Keratinocyte (primary cell): Measurements from ENCODE around the gene THOC1. TPM values are rescaled to one million over a fixed set of nuclear protein-coding genes. Genes with fewer than 3 reads are reported as not detected.

ENCODE experiments used
- DNase-seq: peaks from one replicate; pipeline ENCODE4 v3.0.0-alpha.2; 2011; ENCODE audit warnings: low read depth, missing footprints, low spot score
- FAIRE-seq: peaks from 2 replicates; lab custom pipeline; 2011; peaks lifted over from hg19 to GRCh38; lab: Jason Lieb, UNC
- H2AFZ ChIP-seq: 2 replicates; pipeline ENCODE4 v1.6.0; 2012; ENCODE audit warnings: low read length, control low read depth, inconsistent platforms; ENCODE audit not compliant: control insufficient read depth
- H3K27ac ChIP-seq: 2 replicates; pipeline ENCODE4 v1.5.1; 2011; ENCODE audit warnings: low read length; ENCODE audit not compliant: control insufficient read depth, insufficient read depth
- H3K27me3 ChIP-seq: 3 replicates; pipeline ENCODE4 v1.6.0; 2011; ENCODE audit warnings: low read length; ENCODE audit not compliant: control insufficient read depth, insufficient read depth; ENCODE audit errors: extremely low read depth
- H3K36me3 ChIP-seq, 2 experiments: 2 replicates in 1 of 2; 3 replicates in 1 of 2; pipeline ENCODE4 v1.5.1; 2011; ENCODE audit warnings: low read length in 2 of 2, mild to moderate bottlenecking in 1 of 2; ENCODE audit not compliant: control insufficient read depth in 2 of 2, insufficient read depth in 2 of 2; ENCODE audit errors: extremely low read depth in 1 of 2
- H3K4me1 ChIP-seq: 3 replicates; pipeline ENCODE4 v1.5.1; 2011; ENCODE audit warnings: low read length; ENCODE audit not compliant: control insufficient read depth, insufficient read depth; ENCODE audit errors: extremely low read depth
- H3K4me2 ChIP-seq: 3 replicates; pipeline ENCODE4 v1.6.0; 2011; ENCODE audit warnings: low read depth, low read length; ENCODE audit not compliant: control insufficient read depth, insufficient read depth; ENCODE audit errors: extremely low read depth
- H3K4me3 ChIP-seq, 3 experiments: fragments of 200-600 bp in 1 of 3; sonication (generic) in 1 of 3; 2 replicates in 2 of 3; 3 replicates in 1 of 3; pipeline ENCODE4 v1.5.1; 2011 to 2016; ENCODE audit warnings: low read length in 3 of 3, mild to moderate bottlenecking in 3 of 3, control low read depth in 2 of 3, inconsistent platforms in 1 of 3, low read depth in 1 of 3, mixed read lengths in 1 of 3, mixed run types in 1 of 3, moderate library complexity in 1 of 3; ENCODE audit not compliant: control insufficient read depth in 2 of 3, insufficient read depth in 2 of 3; ENCODE audit errors: extremely low read depth in 1 of 3
- H3K79me2 ChIP-seq: 2 replicates; pipeline ENCODE4 v1.6.0; 2012; ENCODE audit warnings: low read length; ENCODE audit not compliant: control insufficient read depth, insufficient read depth
- H3K9ac ChIP-seq: 3 replicates; pipeline ENCODE4 v1.6.0; 2011; ENCODE audit warnings: low read length; ENCODE audit not compliant: control insufficient read depth, insufficient read depth; ENCODE audit errors: extremely low read depth
- H3K9me1 ChIP-seq: 3 replicates; pipeline ENCODE4 v1.6.0; 2011; ENCODE audit warnings: low read length; ENCODE audit not compliant: control insufficient read depth, insufficient read depth; ENCODE audit errors: extremely low read depth
- H3K9me3 ChIP-seq: 2 replicates; pipeline ENCODE4 v1.5.1; 2012; ENCODE audit warnings: low read depth, low read length; ENCODE audit not compliant: control insufficient read depth
- H4K20me1 ChIP-seq: 3 replicates; pipeline ENCODE4 v1.6.0; 2011; ENCODE audit warnings: low read length; ENCODE audit not compliant: control insufficient read depth, insufficient read depth; ENCODE audit errors: extremely low read depth
- EZH2 ChIP-seq: IDR thresholded peaks from one replicate; pipeline ENCODE4 v1.6.1; 2012; ENCODE audit warnings: inconsistent platforms, mild to moderate bottlenecking, low read length, moderate library complexity
- dilution Hi-C: fragments of 300-500 bp; cut with MboI; formaldehyde crosslinking; loops from one replicate; pipeline ENCODE4 v1.7.0; 2020; ENCODE audit warnings: low sequenced_read_pairs; ENCODE audit not compliant: extremely low pct_ligation_motif_present
- polyA plus RNA-seq, 5 experiments: library from polyadenylated mRNA; depleted of rRNA in 3 of 5; stranded (reverse) in 3 of 5; stranded (forward) in 1 of 5; unstranded in 1 of 5; fragments of >200 nt; gene quantifications; 1 replicate in 1 of 5; 2 replicates in 3 of 5; 3 replicates in 1 of 5; pipeline versions ENCODE4 v1.2.1 to v1.2.3, GENCODE V29; 2011 to 2012; ENCODE audit warnings: missing spikeins in 2 of 5, low read depth in 1 of 5, low replicate concordance in 1 of 5
- TF ChIP-seq, protein P1 (sequence below), 3 experiments: IDR thresholded peaks in 1 of 3; conservative IDR thresholded peaks in 1 of 3; optimal IDR thresholded peaks in 1 of 3; 2 replicates in 2 of 3; 3 replicates in 1 of 3; pipeline versions ENCODE3 to v1.5.1; 2011; ENCODE audit warnings: low read length in 3 of 3, mild to moderate bottlenecking in 3 of 3, moderate library complexity in 2 of 3, control low read depth in 1 of 3, inconsistent platforms in 1 of 3; ENCODE audit not compliant: insufficient read depth in 2 of 3; ENCODE audit errors: extremely low read depth in 1 of 3

THOC1 gene
- polyA plus RNA-seq, 1 donor (not counting 4 experiments of a cell fraction or from before 2014, with no cell fraction given) = 35.8 TPM

- TF ChIP-seq, protein P1, sequence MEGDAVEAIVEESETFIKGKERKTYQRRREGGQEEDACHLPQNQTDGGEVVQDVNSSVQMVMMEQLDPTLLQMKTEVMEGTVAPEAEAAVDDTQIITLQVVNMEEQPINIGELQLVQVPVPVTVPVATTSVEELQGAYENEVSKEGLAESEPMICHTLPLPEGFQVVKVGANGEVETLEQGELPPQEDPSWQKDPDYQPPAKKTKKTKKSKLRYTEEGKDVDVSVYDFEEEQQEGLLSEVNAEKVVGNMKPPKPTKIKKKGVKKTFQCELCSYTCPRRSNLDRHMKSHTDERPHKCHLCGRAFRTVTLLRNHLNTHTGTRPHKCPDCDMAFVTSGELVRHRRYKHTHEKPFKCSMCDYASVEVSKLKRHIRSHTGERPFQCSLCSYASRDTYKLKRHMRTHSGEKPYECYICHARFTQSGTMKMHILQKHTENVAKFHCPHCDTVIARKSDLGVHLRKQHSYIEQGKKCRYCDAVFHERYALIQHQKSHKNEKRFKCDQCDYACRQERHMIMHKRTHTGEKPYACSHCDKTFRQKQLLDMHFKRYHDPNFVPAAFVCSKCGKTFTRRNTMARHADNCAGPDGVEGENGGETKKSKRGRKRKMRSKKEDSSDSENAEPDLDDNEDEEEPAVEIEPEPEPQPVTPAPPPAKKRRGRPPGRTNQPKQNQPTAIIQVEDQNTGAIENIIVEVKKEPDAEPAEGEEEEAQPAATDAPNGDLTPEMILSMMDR (optimal IDR thresholded peaks at IDR 0.05 in 1 of 3, IDR thresholded peaks at IDR 0.05 in 1 of 3, conservative IDR thresholded peaks at IDR 0.05 in 1 of 3; ENCODE audit: extremely low read depth in 1 of 3, insufficient read depth in 2 of 3, low read length in 3 of 3) = no peak
- TF ChIP-seq EZH2 = no peak
- no peak overlapping the region for H3K4me3 ChIP-seq
- DNase-seq (no peak), FAIRE-seq (no peak)
- no peak overlapping the region for H3K27ac ChIP-seq
- dilution Hi-C loops = no loop called here
- no peak overlapping the region for H3K9ac ChIP-seq
- no peak overlapping the region for H3K4me2 ChIP-seq
- H4K20me1 ChIP-seq = no peaks in the 10 kb centered on the region
- H3K9me1 ChIP-seq = no peaks in the 10 kb centered on the region
- H3K27me3 ChIP-seq = no peaks in the 10 kb centered on the region
- H3K36me3 ChIP-seq = peaks cover 10 to 24% of the 10 kb centered on the region in 2 experiments
- peaks cover 5% of the 10 kb centered on the region for H3K79me2 ChIP-seq
- no peaks in the 10 kb centered on the region for H3K9me3 ChIP-seq
- no peak overlapping the region for H2AFZ ChIP-seq
- H3K4me1 ChIP-seq = no peaks in the 10 kb centered on the region
These were observed 56.3 kb downstream of the THOC1 start for GRCh38 chr18:211582-211981.

- Histone ChIP-seq H4K20me1 (no peaks in the 10 kb centered on the region), H3K27me3 (no peaks in the 10 kb centered on the region), H3K4me3 (no peak overlapping the region), H2AFZ (no peak overlapping the region), H3K36me3 (peaks cover 13 to 20% of the 10 kb centered on the region in 2 experiments), H3K9me1 (no peaks in the 10 kb centered on the region), H3K9ac (no peak overlapping the region), H3K79me2 (peaks cover 5% of the 10 kb centered on the region), H3K4me1 (no peaks in the 10 kb centered on the region), H3K9me3 (no peaks in the 10 kb centered on the region), H3K27ac (no peak overlapping the region), H3K4me2 (no peak overlapping the region)
- dilution Hi-C loops = no loop called here
- DNase-seq (no peak), FAIRE-seq (no peak)
- TF ChIP-seq, protein P1 (optimal IDR thresholded peaks at IDR 0.05 in 1 of 3, IDR thresholded peaks at IDR 0.05 in 1 of 3, conservative IDR thresholded peaks at IDR 0.05 in 1 of 3; ENCODE audit: extremely low read depth in 1 of 3, insufficient read depth in 2 of 3, low read length in 3 of 3) = no peak
- no peak for TF ChIP-seq EZH2
These were observed 57.1 kb downstream of the THOC1 start for GRCh38 chr18:210733-211132.
